HG03135 (cell line): ENCODE data around the gene CACNA1H.

Experiments
- ATAC-seq: cut with Tn5 transposase; IDR thresholded peaks from one replicate; pipeline ENCODE4 v1.9.1; 2021; ENCODE audit warnings: mild to moderate bottlenecking, moderate library complexity; ENCODE audit not compliant: unreplicated experiment

CACNA1H gene

DNA sequence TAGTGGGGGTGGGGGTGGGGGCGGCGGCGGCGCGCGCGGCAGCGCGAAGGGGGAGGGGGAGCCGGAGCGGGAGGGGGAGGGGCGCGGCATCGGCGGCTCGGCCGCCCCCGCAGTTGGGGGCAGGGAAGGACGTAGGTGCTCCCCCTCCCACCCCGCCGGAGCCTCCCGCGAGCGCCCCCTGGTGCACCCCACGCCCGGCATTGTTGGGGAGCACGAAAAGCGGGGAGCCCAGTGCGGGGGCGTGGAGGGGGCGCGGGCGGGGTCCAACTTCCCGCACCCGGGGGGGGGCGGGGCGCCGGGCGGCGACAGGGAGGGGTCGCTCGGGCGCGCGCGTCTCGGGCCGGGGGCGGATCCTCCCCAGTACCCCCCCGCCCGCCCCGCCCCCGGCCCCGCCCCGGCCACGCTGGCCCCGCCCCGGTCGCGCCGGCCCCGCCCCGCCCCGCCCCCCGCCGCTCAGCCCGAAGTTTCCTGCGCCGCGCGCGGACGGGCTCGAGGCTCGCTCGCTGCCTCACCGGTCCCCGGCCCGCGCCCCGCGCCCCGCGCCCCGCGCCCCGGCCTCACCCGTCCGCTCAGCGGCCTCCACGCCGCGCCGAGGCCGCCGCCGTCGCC lies at the start of gene CACNA1H:
Gene CACNA1H (plus strand): TSS at position 456 of the 609 bp plus-strand sequence. CDS start 632 bp downstream, outside the sequence.
- ATAC-seq = no peak

DNA sequence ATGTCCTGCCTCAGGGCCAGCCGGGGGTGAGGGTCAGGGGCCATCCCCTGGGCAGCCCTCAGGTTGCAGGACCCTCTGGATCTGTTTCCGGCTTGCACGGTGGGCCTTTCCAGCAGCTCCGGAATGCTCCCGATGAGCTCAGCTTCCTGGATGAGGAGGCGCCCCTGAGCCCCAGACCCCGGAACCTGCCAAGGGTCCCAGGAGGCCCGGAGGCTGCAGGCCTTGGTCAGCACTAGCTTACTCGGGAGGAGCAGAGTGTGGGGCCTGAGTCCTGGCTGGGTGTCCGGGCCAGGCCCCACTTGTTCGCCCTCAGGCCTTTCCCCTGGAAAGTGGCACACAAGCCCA lies 49.3 kb upstream of the CACNA1H start:
- ATAC-seq = no peak

DNA sequence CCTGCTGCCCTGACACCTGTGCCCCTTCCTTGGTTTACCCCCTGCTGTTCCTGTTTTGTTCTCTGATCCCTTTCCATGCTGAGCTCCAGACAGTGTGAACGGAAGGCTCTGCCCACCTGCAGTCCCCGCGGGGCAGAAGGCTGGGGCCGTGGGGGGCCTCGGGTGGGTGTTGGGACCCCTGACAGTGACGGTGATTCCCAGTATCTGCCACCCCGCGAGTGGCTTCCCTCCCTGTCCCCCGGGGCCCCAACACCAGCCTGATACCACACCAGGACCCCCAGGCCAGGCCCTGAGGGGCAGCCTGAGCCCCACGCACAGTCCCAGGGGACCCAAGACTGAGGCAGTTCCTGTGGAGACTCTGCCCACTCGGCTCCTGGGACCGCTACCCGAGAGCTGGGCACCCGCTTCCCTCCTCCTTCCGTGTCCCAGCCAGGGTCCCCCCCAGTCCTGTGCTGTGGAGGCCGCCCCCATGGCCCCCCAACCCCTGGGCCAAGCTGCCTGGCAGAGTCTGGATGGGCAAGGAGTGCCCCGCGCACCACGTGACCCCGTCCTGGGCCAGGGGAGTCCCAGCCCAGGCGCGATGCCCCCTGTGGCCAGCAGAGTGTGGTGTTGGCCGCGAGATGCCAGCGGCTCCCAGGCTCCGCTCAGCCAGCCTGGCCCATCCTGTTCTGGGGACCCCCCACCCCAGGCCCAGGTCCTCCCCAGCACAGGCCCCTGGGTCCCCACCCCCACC lies 46.9 kb upstream of the CACNA1H start:
- no peak for ATAC-seq

DNA sequence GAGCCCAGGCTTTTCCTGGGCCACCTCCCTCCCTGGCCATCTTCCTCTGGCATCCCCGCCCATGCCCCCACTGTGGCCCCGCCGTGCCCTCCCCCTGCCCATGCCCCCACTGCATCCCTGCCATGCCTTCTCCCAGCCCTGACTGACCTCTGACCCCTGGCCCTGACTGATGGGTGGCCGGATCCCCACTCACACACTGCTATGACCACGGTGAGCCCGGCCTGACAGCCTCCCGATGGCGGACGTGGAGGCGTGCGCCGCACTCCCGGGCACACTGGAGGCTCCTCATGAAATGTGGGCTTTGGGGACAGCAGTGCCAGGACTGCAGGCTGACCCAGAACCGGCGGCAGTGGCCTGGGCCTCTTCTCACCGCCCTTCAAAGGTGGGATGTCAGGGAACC lies 46.2 kb upstream of the CACNA1H start:
- ATAC-seq = no peak

DNA sequence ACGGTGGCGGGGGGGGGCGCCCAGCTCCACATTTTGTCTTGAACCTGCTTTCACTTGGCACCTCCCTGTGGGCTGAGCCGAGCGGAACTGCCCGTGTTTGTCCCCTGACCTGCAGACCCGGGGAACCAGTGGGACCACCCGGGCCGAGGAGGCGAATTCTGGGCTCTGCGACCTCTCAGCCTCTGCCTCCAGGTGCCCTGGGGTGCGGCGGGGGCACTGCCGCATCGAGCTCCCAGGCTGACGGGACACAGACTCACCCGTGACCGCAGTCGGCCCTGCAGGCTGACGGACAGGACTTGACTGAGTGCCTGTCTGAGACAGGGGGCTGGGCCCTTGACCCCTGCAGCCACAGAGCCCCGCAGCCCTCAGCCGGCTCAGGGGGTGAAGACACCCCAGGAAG lies 45.8 kb upstream of the CACNA1H start:
- no peak for ATAC-seq

DNA sequence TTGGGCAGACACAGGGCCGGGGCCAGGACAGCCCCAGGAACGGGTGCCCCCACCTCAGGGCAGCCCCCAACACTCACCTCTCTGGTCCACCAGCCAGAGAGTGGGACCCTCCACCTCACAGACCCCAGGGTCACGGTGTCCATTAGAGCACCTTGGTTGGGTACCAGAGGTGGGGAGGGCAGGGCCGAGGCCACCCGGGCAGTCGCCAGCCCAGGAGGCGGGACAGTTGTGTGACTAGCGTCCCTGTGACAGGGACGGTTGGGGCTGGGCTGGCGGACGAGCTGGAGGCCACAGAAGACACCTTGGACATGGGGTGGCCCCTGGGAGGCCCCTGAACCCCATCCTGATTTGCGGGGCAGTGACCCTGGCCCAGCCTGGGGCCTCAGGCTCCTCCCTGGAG lies 45.2 kb upstream of the CACNA1H start:
- no peak for ATAC-seq

DNA sequence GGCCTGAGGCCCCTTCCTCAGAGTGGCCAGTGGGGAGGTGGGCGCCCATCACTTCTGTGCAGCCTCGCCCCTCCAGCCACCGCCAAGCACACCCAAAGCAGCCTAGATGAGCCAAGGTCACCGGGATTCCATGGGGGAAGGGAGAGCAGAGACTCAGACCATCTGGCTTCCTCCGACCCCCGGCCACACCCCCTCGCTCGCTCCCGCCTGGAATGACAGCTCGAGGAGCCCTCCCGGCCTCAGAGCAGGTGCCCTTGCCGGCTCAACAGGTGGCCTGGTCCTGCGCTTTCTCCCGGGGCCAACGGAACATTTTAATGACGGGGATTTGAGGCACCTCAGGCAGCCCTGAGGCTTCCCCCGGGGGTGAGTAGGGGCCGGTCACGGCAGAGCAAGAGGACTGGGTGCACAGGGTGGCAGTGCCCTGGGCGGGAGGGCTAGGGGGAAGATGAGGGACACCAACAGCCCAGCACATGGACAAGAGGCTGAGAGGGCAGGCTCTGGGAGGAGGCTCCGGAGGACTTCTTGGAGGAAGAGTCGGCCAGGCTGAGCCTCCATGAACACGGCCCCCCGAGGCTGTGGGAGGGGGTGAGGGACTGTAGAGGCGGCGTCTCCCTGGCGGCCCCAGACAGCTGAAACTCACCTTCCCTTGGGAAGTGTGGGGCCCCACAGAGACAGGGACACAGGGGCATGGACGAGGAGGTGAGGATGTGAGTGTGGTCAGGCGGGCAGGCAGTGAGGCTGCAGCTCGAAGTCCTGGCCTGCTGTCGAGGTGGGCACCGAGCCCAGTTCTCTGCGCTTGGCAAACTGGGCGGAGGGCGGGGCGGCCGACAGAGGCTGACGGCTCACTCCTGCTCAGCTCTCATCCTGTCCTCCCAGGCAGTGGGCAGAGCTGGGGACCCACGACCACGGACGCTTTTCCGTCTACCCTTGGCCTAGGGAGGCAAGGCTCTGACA lies 44.3 kb upstream of the CACNA1H start:
- no peak for ATAC-seq

DNA sequence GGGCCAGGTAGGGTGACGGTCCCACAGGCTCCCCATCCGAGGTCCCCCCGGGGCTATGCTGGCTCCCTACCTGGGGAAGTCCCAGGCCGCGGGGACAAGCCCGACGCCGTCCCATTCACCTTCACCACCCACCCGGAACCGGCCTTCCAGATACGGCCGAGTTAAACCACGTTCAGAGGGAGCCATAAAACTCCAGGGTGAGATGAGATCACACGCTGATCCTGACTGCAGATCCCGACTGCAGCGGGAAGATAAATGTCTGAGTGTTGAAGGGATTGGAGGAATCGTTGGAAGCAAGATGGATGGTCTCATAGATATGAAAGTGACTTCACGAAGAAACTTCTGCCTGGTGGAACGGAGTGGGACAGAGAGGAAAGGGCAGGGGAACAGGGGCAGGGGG lies 43.3 kb upstream of the CACNA1H start:
- ATAC-seq = no peak

DNA sequence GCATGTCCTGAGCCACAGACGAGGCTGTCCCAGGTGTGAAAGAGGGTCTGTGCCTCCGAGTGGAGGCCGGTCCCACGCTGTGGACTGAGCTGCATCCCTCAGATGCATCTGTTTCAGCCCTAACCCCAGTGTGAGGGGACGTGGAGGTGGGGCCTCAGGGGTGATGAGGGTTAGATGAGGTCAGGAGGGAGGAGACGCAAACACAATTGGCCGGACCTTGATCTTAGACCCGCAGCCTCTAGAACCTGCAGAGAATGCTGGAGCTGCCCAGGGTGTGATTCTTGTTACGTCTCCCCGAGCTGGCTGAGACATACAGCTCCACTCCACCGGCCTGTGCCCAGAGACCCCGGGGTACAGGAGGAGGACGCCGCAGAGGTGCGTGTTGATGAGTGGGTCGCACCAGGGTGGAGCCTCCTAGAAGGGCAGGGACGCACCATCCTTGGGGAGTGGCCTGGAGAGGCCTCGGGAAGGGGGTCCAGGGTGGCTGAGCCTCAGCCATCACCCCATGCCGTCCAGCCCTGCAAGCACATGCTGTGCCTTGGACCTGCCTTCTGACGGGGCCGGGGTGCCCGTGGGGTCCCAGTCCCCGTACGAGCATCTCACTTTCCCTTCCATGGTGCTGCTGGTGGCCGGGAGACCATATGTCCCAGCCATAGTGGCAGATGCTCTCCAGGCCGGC lies 40.3 kb upstream of the CACNA1H start:
- no peak for ATAC-seq

DNA sequence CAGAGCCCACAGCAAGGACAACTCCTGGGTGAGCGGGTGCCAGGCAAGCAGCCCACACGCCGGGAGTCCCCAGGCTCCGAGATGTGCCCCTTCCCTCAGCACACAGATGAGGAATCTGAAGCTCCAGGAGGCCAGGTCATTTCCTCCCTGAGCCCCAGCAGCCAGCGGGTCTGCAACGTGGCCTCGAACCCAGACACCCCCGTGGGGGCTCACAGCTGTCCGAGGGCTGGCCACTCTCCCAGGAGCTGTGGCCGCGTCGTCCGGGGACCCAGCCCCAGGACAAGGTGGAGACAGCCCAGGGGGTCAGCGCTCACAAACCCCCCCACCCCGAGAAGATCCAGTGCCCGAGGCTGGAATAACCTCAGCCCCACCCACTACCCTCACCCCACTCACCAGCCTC lies 39.4 kb upstream of the CACNA1H start:
- ATAC-seq = no peak

DNA sequence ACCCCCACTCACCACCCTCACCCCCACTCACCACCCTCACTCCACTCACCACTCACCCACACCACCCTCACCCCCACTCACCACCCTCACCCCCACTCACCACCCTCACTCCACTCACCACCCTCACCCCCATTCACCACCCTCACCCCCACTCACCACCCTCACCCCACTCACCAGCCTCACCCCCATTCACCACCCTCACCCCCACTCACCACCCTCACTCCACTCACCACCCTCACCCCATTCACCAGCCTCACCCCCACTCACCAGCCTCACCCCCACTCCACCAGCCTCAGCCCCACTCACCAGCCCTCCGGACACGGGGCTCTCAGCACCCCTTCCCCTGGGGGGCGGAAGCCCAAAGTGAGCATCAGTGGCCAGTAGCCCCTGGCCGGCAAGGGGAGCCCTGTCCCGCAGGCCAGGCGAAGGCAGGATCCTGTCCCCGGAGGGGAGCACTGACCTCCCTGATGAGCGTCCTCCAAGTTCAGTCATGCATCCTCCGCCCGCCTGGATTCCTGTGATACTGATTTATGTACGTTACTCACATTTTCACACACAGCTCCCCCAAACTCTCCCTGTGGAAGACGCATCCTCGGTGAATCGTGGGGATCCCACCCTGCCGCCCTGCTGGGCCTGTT lies 38.9 kb upstream of the CACNA1H start:
- no peak for ATAC-seq

DNA sequence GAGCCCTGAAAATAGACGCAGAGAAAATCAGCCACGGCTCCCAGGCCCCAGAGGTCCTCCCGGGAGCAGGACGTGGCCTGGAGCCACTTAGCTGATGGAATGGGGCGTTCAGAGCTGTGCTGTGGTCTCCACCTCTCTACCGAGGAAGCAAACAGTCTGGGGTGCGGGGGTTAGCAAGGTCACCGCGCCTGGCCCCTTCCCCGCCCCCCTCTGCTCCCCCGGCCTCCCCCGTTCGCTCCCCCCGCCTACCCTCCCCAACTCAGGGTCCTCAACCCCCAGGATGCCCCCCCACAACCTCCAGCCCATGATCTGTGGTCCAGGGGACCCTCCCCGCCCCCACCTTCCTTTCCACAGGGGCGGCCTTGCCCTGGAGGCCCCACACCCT lies 36.2 kb upstream of the CACNA1H start:
- ATAC-seq = no peak

DNA sequence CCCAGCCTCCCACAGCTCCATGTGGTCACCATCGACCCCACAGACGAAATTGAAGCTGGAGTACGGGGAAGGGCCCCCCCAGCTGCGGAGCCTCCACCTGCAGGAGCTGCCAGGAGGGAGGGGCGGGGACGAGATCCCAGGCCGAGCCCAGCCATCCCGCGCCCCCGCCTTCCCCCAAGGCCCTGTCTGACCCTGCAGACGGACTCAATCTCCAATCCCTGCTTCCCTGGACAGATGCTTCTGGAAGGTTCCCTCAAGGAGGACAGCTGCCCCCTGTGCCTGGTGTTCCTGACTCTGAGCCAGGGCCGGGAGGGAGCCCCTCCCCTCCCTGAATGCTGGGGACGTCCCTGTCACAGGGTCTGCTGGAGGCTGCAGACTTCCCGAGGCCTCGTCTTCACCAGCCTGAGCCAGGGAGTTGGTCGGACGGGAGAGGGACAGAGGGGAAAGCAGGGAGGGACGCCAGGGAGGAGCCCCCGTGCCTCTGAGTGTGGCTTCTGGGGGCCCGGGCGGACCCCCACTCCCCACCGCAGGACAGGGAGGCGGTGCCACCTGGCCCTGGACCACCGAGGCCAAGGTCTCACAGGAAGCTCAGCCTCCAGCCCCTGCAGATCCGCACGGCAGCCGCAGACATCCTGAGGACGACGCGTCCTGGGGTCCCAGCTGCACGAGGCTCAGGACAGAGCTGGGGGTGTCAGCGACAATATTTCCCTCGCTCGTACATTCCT lies 35.6 kb upstream of the CACNA1H start:
- no peak for ATAC-seq

DNA sequence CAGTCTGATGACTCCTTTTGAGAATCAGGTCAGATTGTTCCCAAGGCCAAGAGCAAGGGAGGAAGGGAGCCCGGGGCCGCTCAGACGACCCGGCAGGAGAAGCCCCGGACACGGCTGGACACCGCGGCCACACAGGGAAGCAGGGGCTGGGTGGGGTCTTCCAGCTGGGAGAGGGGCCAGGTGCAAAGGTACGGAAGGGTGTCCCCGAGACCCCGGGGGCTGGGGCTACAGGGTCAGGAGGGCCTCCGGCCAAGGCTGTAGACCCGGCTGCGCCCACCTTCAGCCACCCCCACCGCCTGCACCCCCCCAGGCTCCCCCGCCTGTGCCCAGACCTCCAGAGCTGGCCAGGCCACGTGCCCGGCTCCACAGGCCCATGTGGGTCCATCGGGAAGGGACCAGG lies 35.0 kb upstream of the CACNA1H start:
- ATAC-seq = no peak

DNA sequence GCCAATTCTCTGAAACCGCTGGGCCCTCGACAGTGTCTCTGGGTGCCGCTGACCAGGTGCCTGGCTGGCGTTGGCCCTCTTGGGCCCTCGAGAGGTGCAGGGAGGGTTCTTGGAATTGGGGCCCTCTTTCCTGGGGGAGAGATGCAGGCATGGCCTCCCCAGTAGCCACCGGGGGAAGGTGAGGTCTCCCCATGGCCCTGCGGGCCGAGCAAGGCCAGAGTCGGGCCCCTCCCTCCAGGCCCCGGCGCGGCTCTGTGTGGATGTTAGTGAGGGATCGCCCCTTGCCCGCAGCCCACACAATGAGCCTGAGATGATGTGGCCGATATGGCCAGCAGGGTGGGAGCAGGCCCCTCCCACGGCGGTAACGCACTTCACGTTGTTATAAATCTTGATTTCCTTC lies 33.8 kb upstream of the CACNA1H start:
- ATAC-seq = no peak

DNA sequence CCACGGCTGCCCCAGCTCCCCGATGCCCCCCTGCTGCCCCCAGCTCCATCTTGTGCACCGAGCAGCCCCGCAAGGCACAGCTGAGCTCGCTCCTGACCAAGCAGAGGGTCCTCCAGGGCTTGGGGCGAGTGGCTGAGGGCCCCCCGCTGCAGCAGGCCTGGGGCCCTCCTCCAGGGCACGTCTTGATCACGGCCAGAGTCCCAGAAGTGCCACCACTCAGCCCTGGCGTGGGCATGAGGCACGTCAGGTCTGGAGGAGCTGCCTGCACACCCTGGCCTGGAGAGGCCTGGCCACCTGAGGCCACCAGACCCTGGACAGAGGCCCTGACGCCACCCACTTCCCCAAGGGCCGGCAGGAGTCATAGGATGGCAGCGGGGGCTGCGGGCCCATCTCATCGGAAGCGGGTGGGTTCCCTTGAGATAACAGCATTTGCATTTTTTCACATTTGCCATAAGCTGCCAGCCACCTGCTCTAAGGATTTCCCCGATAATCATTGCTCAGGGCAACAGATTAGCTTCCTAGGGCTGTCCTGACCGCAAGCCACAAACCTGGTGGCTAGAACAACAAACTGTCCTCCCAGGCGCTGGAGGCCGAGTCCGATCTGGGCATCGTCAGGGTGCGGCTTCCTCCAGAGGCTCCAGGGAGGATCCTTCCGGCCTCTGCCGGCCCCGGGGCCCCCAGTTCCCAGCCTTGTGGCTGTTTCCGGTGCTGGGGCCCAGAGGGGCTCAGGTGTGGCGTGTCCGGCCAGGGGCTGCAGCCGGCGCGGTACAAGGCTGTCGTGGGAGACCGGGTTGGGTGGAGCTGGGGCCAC lies 32.9 kb upstream of the CACNA1H start:
- no peak for ATAC-seq

DNA sequence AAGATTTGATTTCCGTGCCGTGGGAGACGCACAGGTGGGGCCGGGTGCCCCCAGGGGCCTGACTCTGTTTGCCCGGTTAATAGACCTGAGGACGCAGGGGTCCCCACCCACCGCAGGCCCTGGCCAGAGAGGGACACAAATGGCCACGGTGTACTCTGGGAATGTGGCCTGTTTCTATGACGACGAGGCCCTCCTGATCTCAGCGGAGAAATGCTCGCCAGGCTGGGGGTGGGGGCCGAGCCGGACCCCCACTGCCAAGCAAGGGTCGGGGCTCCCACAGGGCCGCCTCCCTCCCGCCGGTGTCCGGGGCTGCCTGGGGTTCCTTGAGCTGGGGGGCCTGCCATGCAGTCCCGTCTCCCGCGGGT lies 32.3 kb upstream of the CACNA1H start:
- no peak for ATAC-seq

DNA sequence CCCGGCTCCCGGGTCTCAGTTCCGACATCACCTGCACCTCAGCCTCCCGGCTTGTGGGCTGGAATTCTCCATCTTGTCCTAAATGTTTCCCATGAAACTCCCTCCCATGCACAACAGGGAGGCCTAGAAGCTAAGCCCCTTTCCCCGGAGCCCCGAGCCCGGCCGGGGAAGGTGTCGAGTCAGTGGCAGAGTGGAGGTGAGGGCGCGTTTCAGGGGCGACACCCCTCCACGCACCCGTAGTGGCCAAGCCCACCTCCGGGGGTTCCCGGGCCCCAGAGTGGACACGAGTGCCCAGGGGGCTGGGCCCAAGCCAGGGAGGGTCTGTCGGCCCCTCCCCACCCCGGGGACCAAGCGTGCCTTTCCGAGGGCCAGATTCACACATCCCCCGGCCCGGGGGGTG lies 31.9 kb upstream of the CACNA1H start:
- no peak for ATAC-seq

DNA sequence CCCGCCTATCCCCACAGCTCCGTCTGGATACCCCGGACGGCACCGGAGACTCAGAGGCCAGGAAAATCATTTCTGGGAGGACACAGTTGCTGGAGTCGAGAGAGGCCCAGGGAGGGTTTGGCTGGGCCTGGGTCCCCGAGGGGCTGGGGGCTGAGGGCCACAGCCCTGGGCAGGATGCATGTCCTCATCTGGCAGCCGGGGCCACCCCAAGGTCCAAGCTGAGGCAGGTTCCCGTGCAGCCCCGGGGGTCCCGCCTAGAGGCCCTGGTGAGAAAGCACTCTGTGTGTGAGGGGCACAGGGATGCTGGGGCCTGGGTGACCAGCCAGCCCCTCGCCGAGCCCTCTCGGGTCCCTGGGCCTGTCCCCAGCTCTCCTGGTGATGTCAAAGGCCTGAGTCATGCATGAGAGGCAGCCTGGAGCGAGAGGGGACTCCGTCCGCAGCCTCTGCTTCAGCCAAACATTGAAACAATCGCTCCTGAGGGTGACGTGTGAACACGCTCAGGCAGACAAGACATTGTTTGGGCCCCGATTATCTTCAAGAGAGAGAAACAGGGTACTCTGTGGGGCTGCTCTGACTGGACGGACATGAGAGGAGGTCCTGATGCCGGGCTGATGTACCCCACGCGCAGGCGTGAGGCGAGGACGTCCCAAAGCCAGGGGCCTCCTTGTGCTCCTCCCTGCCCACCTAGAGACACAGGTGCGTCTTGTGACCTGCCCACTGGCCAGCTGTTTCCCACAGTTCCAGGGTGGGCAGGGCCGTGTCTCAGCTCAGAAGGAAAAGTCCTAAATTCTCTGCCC lies 31.1 kb upstream of the CACNA1H start:
- ATAC-seq = no peak
